Measurements from ENCODE around the gene CD274. TPM values are rescaled to one million over a fixed set of nuclear protein-coding genes. Genes with fewer than 3 reads are reported as not detected.
A peak's percentile ranks its signal among the peaks of the same experiment; 100 is the strongest.

CD274 gene
- total RNA-seq, 3 donors from 2014 or later (not counting 1 experiment from before 2014, with no cell fraction given): 4.9 to 7.2 (median 6.0) TPM

GRCh38 chr9:5445886-5446285, 4.5 kb upstream of the CD274 start:
- Mint-ChIP-seq H3K27ac (no peak overlapping the region), H3K36me3 (no peaks in the 10 kb centered on the region), H3K4me1 (peaks cover 14 to 18% of the 10 kb centered on the region in 2 donors), H3K4me3 (no peak overlapping the region), H3K27me3 (ENCODE audit: low read depth in 2 of 2) (peaks cover 0 to 4% of the 10 kb centered on the region in 2 donors), H3K9me3 (no peaks in the 10 kb centered on the region)
- TF ChIP-seq CTCF (IDR thresholded peaks at IDR 0.05): no peak
- Histone ChIP-seq H3K4me3 (ENCODE audit: low read length) (no peak overlapping the region), H3K27ac (ENCODE audit: low read length) (no peak overlapping the region), H3K27me3 (ENCODE audit: control insufficient read depth, insufficient read depth, low read length) (no peaks in the 10 kb centered on the region), H3K9me3 (ENCODE audit: control insufficient read depth, insufficient read depth, low read length) (no peaks in the 10 kb centered on the region), H3K36me3 (ENCODE audit: control insufficient read depth, insufficient read depth, low read length) (no peaks in the 10 kb centered on the region), H3K4me1 (ENCODE audit: control insufficient read depth, insufficient read depth, low read length) (peaks cover 11% of the 10 kb centered on the region)
- no peak for ATAC-seq
- intact Hi-C loops (cut with micrococcal nuclease): no loop called here
- no peak for DNase-seq

- no peak for DNase-seq
- intact Hi-C loops (cut with micrococcal nuclease): no loop called here
- H3K4me3 ChIP-seq (ENCODE audit: low read length): no peak overlapping the region
- no peak for ATAC-seq
- Mint-ChIP-seq H3K4me3 (no peak overlapping the region), H3K9me3 (no peaks in the 10 kb centered on the region), H3K36me3 (no peaks in the 10 kb centered on the region), H3K27ac (no peak overlapping the region), H3K27me3 (ENCODE audit: low read depth in 2 of 2) (peaks cover 0 to 4% of the 10 kb centered on the region in 2 donors), H3K4me1 (peaks cover 22 to 26% of the 10 kb centered on the region in 2 donors)
- H3K27me3 ChIP-seq (ENCODE audit: control insufficient read depth, insufficient read depth, low read length): no peaks in the 10 kb centered on the region
- WGBS (ENCODE audit: insufficient coverage): 85% methylated on average over 2 of the region's 3 CpGs
- no peaks in the 10 kb centered on the region for H3K9me3 ChIP-seq (ENCODE audit: control insufficient read depth, insufficient read depth, low read length)
- H3K27ac ChIP-seq (ENCODE audit: low read length): no peak overlapping the region
- peaks cover 12% of the 10 kb centered on the region for H3K4me1 ChIP-seq (ENCODE audit: control insufficient read depth, insufficient read depth, low read length)
- no peak for TF ChIP-seq CTCF (IDR thresholded peaks at IDR 0.05)
- H3K36me3 ChIP-seq (ENCODE audit: control insufficient read depth, insufficient read depth, low read length): no peaks in the 10 kb centered on the region
Measured at GRCh38 chr9:5446451-5447236, 3.7 kb upstream of the CD274 start.

- Histone ChIP-seq H3K36me3 (ENCODE audit: control insufficient read depth, insufficient read depth, low read length) (no peaks in the 10 kb centered on the region), H3K27me3 (ENCODE audit: control insufficient read depth, insufficient read depth, low read length) (no peaks in the 10 kb centered on the region), H3K9me3 (ENCODE audit: control insufficient read depth, insufficient read depth, low read length) (no peaks in the 10 kb centered on the region), H3K4me1 (ENCODE audit: control insufficient read depth, insufficient read depth, low read length) (peaks cover 15% of the 10 kb centered on the region), H3K27ac (ENCODE audit: low read length) (no peak overlapping the region), H3K4me3 (ENCODE audit: low read length) (no peak overlapping the region)
- intact Hi-C loops (cut with micrococcal nuclease): no loop called here
- no peak for DNase-seq
- no peak for ATAC-seq
- H3K36me3 Mint-ChIP-seq: no peaks in the 10 kb centered on the region
- H3K4me1 Mint-ChIP-seq: peaks cover 27 to 32% of the 10 kb centered on the region in 2 donors
- H3K27ac Mint-ChIP-seq: peak overlapping the region in 1 of 2 donors; percentile 12
- TF ChIP-seq CTCF (IDR thresholded peaks at IDR 0.05): no peak
- no peaks in the 10 kb centered on the region for H3K9me3 Mint-ChIP-seq
- H3K4me3 Mint-ChIP-seq: no peak overlapping the region
- peaks cover 0 to 4% of the 10 kb centered on the region in 2 donors for H3K27me3 Mint-ChIP-seq (ENCODE audit: low read depth in 2 of 2)
- WGBS (ENCODE audit: insufficient coverage): 58% methylated on average over 2 of the region's 3 CpGs
Measured at GRCh38 chr9:5447337-5447736, 3.0 kb upstream of the CD274 start.

- Histone ChIP-seq H3K36me3 (ENCODE audit: control insufficient read depth, insufficient read depth, low read length) (no peaks in the 10 kb centered on the region), H3K27me3 (ENCODE audit: control insufficient read depth, insufficient read depth, low read length) (no peaks in the 10 kb centered on the region), H3K27ac (ENCODE audit: low read length) (no peak overlapping the region), H3K4me1 (ENCODE audit: control insufficient read depth, insufficient read depth, low read length) (peaks cover 15% of the 10 kb centered on the region), H3K4me3 (ENCODE audit: low read length) (no peak overlapping the region), H3K9me3 (ENCODE audit: control insufficient read depth, insufficient read depth, low read length) (no peaks in the 10 kb centered on the region)
- Mint-ChIP-seq H3K36me3 (no peaks in the 10 kb centered on the region), H3K9me3 (no peaks in the 10 kb centered on the region), H3K4me1 (peaks cover 29 to 34% of the 10 kb centered on the region in 2 donors), H3K27me3 (ENCODE audit: low read depth in 2 of 2) (peaks cover 0 to 4% of the 10 kb centered on the region in 2 donors), H3K4me3 (peak overlapping the region; percentile 28), H3K27ac (peak overlapping the region in 1 of 2 donors; percentile 12)
- intact Hi-C loops (cut with micrococcal nuclease): no loop called here
- WGBS (ENCODE audit: insufficient coverage): no CpG with 5 or more reads among the region's 2 CpGs
- ATAC-seq (no peak), DNase-seq (no peak)
- no peak for TF ChIP-seq CTCF (IDR thresholded peaks at IDR 0.05)
Measured at GRCh38 chr9:5448016-5448415, 2.3 kb upstream of the CD274 start.
